IMR-90 (cell line): ENCODE measurements around the gene SPI1. TPM values are rescaled to one million over a fixed set of nuclear protein-coding genes. Genes with fewer than 3 reads are reported as not detected.
A peak's percentile ranks its signal among the peaks of the same experiment; 100 is the strongest.

ENCODE experiments used
- ATAC-seq: fragments of 200-7000 bp; cut with Tn5 transposase; 2 replicates; pipeline ENCODE4 v1.9.1; 2020; ENCODE audit warnings: low read depth, mild to moderate bottlenecking, moderate library complexity
- BruUV-seq: library from RNA; stranded (reverse); fragments of 400-500 nt; replicated peaks from 2 replicates; lab custom pipeline; 2021; lab: Mats Ljungman, UMichigan
- CTCF ChIA-PET: fragments of 300-600 bp; formaldehyde crosslinking; extraction: SDS; loops from one replicate; lab custom pipeline; 2021; ENCODE audit warnings: antibody characterized with exemption; lab: Yijun Ruan, JAX
- POLR2A ChIA-PET: fragments of 300-600 bp; sonication (Branson Sonifier 250); formaldehyde crosslinking; loops from one replicate; lab custom pipeline; 2022; ENCODE audit warnings: antibody characterized with exemption; ENCODE audit not compliant: unreplicated experiment; lab: Charles Lee
- DNase-seq: peaks from one replicate; pipeline ENCODE4 v3.0.0; 2013
- H2AFZ ChIP-seq: replicated peaks from 2 replicates; pipeline ENCODE3; 2013; ENCODE audit warnings: low read length, mild to moderate bottlenecking; ENCODE audit not compliant: poor library complexity
- H2AK5ac ChIP-seq: 2 replicates; pipeline ENCODE4 v1.6.1; 2013; ENCODE audit warnings: low read depth, low read length, inconsistent platforms
- H2AK9ac ChIP-seq: replicated peaks from 2 replicates; pipeline ENCODE3; 2013; ENCODE audit warnings: mild to moderate bottlenecking, low read depth, low read length, moderate library complexity; ENCODE audit not compliant: poor library complexity
- H2BK120ac ChIP-seq: 2 replicates; pipeline ENCODE4 v1.6.1; 2013; ENCODE audit warnings: low read depth, low read length, inconsistent platforms
- H2BK15ac ChIP-seq: 3 replicates; pipeline ENCODE4 v1.6.1; 2013; ENCODE audit warnings: low read depth, low read length, inconsistent platforms
- H2BK20ac ChIP-seq: 2 replicates; pipeline ENCODE4 v1.6.1; 2013; ENCODE audit warnings: low read depth, mild to moderate bottlenecking, inconsistent platforms, low read length, moderate library complexity
- H2BK5ac ChIP-seq: 2 replicates; pipeline ENCODE4 v1.6.1; 2013; ENCODE audit warnings: mild to moderate bottlenecking, low read depth, low read length, inconsistent platforms; ENCODE audit not compliant: poor library complexity, severe bottlenecking
- H3K14ac ChIP-seq: replicated peaks from 2 replicates; pipeline ENCODE4 v1.6.1; 2013; ENCODE audit warnings: low read depth, low read length, inconsistent platforms
- H3K18ac ChIP-seq: 2 replicates; pipeline ENCODE4 v1.6.1; 2013; ENCODE audit warnings: low read depth, low read length, control low read depth
- H3K23ac ChIP-seq: 2 replicates; pipeline ENCODE4 v1.6.1; 2013; ENCODE audit warnings: low read depth, low read length, inconsistent platforms
- H3K27ac ChIP-seq: 2 replicates; pipeline ENCODE4 v1.5.1; 2013; ENCODE audit warnings: mild to moderate bottlenecking, control low read depth, low read length; ENCODE audit not compliant: insufficient read depth
- H3K27me3 ChIP-seq: 2 replicates; pipeline ENCODE4 v1.6.1; 2013; ENCODE audit warnings: low read length; ENCODE audit not compliant: control insufficient read depth, insufficient read depth
- H3K36me3 ChIP-seq: 2 replicates; pipeline ENCODE4 v1.6.1; 2013; ENCODE audit warnings: low read length, mixed read lengths; ENCODE audit not compliant: control insufficient read depth, insufficient read depth
- H3K4ac ChIP-seq: 2 replicates; pipeline ENCODE4 v1.6.1; 2013; ENCODE audit warnings: low read depth, low read length, inconsistent platforms
- H3K4me1 ChIP-seq: 2 replicates; pipeline ENCODE4 v1.6.1; 2013; ENCODE audit warnings: low read length, mixed read lengths; ENCODE audit not compliant: control insufficient read depth, insufficient read depth
- H3K4me2 ChIP-seq: 2 replicates; pipeline ENCODE4 v1.6.1; 2013; ENCODE audit warnings: low read depth, mild to moderate bottlenecking, control low read depth, low read length, moderate library complexity
- H3K4me3 ChIP-seq: 2 replicates; pipeline ENCODE4 v1.5.1; 2013; ENCODE audit warnings: low read depth, mild to moderate bottlenecking, control low read depth, low read length, moderate library complexity; ENCODE audit not compliant: insufficient read depth
- H3K56ac ChIP-seq: 2 replicates; pipeline ENCODE4 v1.6.1; 2013; ENCODE audit warnings: low read length, inconsistent platforms; ENCODE audit not compliant: insufficient read depth; ENCODE audit errors: extremely low read depth
- H3K79me1 ChIP-seq, 2 experiments: 2 replicates each; pipeline ENCODE4 v1.6.1; 2013; ENCODE audit warnings: low read length in 2 of 2, inconsistent platforms in 1 of 2, low read depth in 1 of 2
- H3K9ac ChIP-seq: 2 replicates; pipeline ENCODE4 v1.6.1; 2013; ENCODE audit warnings: low read depth, low read length, control low read depth
- H3K9me1 ChIP-seq: 2 replicates; pipeline ENCODE4 v1.6.1; 2013; ENCODE audit warnings: low read length, inconsistent platforms; ENCODE audit not compliant: insufficient read depth
- H3K9me3 ChIP-seq: 2 replicates; pipeline ENCODE4 v1.6.1; 2013; ENCODE audit warnings: low read length; ENCODE audit not compliant: control insufficient read depth, insufficient read depth
- H4K20me1 ChIP-seq: 2 replicates; pipeline ENCODE4 v1.6.1; 2013; ENCODE audit warnings: low read length, inconsistent platforms; ENCODE audit not compliant: insufficient read depth
- H4K5ac ChIP-seq: 2 replicates; pipeline ENCODE4 v1.6.1; 2013; ENCODE audit warnings: mild to moderate bottlenecking, low read depth, low read length, control low read depth
- H4K8ac ChIP-seq, 2 experiments: 2 replicates each; pipeline ENCODE4 v1.6.1; 2013; ENCODE audit warnings: low read depth in 2 of 2, low read length in 2 of 2, control low read depth in 1 of 2, inconsistent platforms in 1 of 2
- H4K91ac ChIP-seq: 2 replicates; pipeline ENCODE4 v1.6.1; 2013; ENCODE audit warnings: low read depth, low read length, inconsistent platforms; ENCODE audit not compliant: insufficient read depth
- CHD1 ChIP-seq: IDR thresholded peaks from 2 replicates; pipeline ENCODE4 v1.6.1; 2012; ENCODE audit warnings: low read depth, low read length, improper control_type of control experiment
- CTCF ChIP-seq: conservative IDR thresholded peaks from 2 replicates; pipeline ENCODE4 v1.5.1; 2012; ENCODE audit warnings: mild to moderate bottlenecking, low read depth, low read length, improper control_type of control experiment
- FOS ChIP-seq: fragments of 150-350 bp; IDR thresholded peaks from 2 replicates; pipeline ENCODE4 v1.6.1; 2016; ENCODE audit warnings: low read depth, low read length
- MAFK ChIP-seq: IDR thresholded peaks from 2 replicates; pipeline ENCODE4 v1.6.1; 2012; ENCODE audit warnings: low read depth, low read length, improper control_type of control experiment
- RFX5 ChIP-seq: IDR thresholded peaks from 2 replicates; pipeline ENCODE4 v1.8.0; 2012; ENCODE audit warnings: low read depth, mild to moderate bottlenecking, low read length, moderate library complexity
- SMC3 ChIP-seq: fragments of 150-350 bp; IDR thresholded peaks from 2 replicates; pipeline ENCODE4 v1.6.1; 2016; ENCODE audit warnings: low read depth, mild to moderate bottlenecking, antibody characterized with exemption, low read length, moderate library complexity
- WGBS, 2 experiments: methylation state at CpG; one replicate each; pipeline versions ENCODE4 v1.1.5 to v1.1.7; 2013; ENCODE audit warnings: missing lambda C conversion rate in 2 of 2; ENCODE audit not compliant: insufficient read length in 1 of 2; ENCODE audit errors: extremely low coverage in 2 of 2; 5-methylcytosine and 5-hydroxymethylcytosine counted together
- dilution Hi-C: fragments of 300-500 bp; cut with HindIII; formaldehyde crosslinking; loops from one replicate; pipeline ENCODE4 v1.14.3; 2018; ENCODE audit warnings: low sequenced_read_pairs; ENCODE audit not compliant: unreplicated experiment
- in situ Hi-C: fragments of 300-500 bp; cut with MboI; formaldehyde crosslinking; loops from 3 replicates; pipeline ENCODE4 v1.14.3; 2019; ENCODE audit warnings: low sequenced_read_pairs, inconsistent platforms, mixed read lengths
- intact Hi-C: fragments of 100-400 bp; cut with micrococcal nuclease; formaldehyde crosslinking; loops from 2 replicates; pipeline ENCODE4 v1.10.0; 2022
- polyA plus RNA-seq, 3 experiments: library from polyadenylated mRNA; depleted of rRNA; stranded (reverse); fragments of >200 nt; gene quantifications; 2 replicates each; pipeline ENCODE4 v1.2.3, GENCODE V29; 2012; ENCODE audit warnings: low replicate concordance in 1 of 3
- total RNA-seq: library from RNA; depleted of rRNA; stranded (reverse); fragments of >200 nt; gene quantifications from 2 replicates; pipeline ENCODE4 v1.2.3, GENCODE V29; 2012

Gene SPI1
- total and polyA plus RNA-seq, 2 of the 4 experiments (the other 2 are of a cell fraction) = not detected

- Histone ChIP-seq H2AK9ac (peak overlapping the region; percentile 100), H3K4me1 (peaks cover 44% of the 10 kb centered on the region), H3K18ac (no peak overlapping the region), H2BK5ac (peak overlapping the region; percentile 94), H2BK20ac (no peak overlapping the region), H2AK5ac (no peak overlapping the region; the same call in 1 of the 2 replicates), H3K9me1 (peaks cover 14% of the 10 kb centered on the region), H4K20me1 (peaks cover 24% of the 10 kb centered on the region; the same call in 1 of the 2 replicates), H3K27ac (peak overlapping the region; percentile 98), H2BK15ac (peak overlapping the region; percentile 12; the same call in 1 of the 3 replicates), H3K4me2 (peak overlapping the region; percentile 86), H3K36me3 (peaks cover 44% of the 10 kb centered on the region), H3K56ac (no peak overlapping the region), H4K91ac (peak overlapping the region; percentile 35; the same call in 1 of the 2 replicates), H4K8ac (peak overlapping the region in 1 of 2 experiments; percentile 94; a peak in 2 of 4 replicates), H2AFZ (no peak overlapping the region), H4K5ac (no peak overlapping the region), H3K79me1 (peaks cover 15 to 66% of the 10 kb centered on the region in 2 experiments; a peak in 3 of 4 replicates), H2BK120ac (no peak overlapping the region; the same call in 1 of the 2 replicates), H3K14ac (peak overlapping the region; percentile 4; the same call in 1 of the 2 replicates), H3K4ac (peak overlapping the region; percentile 99), H3K4me3 (no peak overlapping the region; the same call in 1 of the 2 replicates), H3K9ac (peak overlapping the region; percentile 97), H3K23ac (no peak overlapping the region), H3K27me3 (no peaks in the 10 kb centered on the region), H3K9me3 (no peaks in the 10 kb centered on the region)
- no peak for TF ChIP-seq CHD1
- no peak for TF ChIP-seq FOS
- no peak for TF ChIP-seq RFX5
- no peak for TF ChIP-seq CTCF
- no peak for TF ChIP-seq SMC3
- TF ChIP-seq MAFK = no peak
- dilution Hi-C loops (no loop called here), in situ Hi-C loops (no loop called here), intact Hi-C loops (no loop called here)
- DNase-seq (no peak), ATAC-seq (no peak)
- WGBS, 2 experiments = 91% methylated on average over 6 of the region's 12 CpGs; no CpG with 5 or more reads in 1 of the 2 experiments
- BruUV-seq = no TSS peak
- POLR2A ChIA-PET = no interaction called here
- CTCF ChIA-PET = no interaction called here
Measured at GRCh38 chr11:47410370-47411264, 32.3 kb upstream of the SPI1 start.
